Measurements from ENCODE around the gene ST8SIA6.

- TF ChIP-seq EZH2phosphoT487 (IDR thresholded peaks at IDR 0.05): no peak
- no peak for TF ChIP-seq CTCF (IDR thresholded peaks at IDR 0.05)
Measured at GRCh38 chr10:17413876-17414275, 40.5 kb downstream of the ST8SIA6 start.
